OCI-LY1 (cell line): Measurements from ENCODE around the gene ARAP1.
A peak's percentile ranks its signal among the peaks of the same experiment; 100 is the strongest.

Source experiments
- H2AFZ ChIP-seq: fragments of 200-600 bp; sonication (generic), shearing (Covaris generic); 2 replicates; pipeline ENCODE4 v1.6.0; 2014; ENCODE audit warnings: antibody characterized with exemption, mild to moderate bottlenecking, low read length
- H3F3A ChIP-seq: fragments of 200-600 bp; sonication (generic), shearing (Covaris generic); 2 replicates; pipeline ENCODE4 v1.6.0; 2014; ENCODE audit warnings: mild to moderate bottlenecking, antibody characterized with exemption, low read length, moderate library complexity; ENCODE audit not compliant: insufficient read depth
- H3K27ac ChIP-seq: fragments of 200-600 bp; sonication (generic); 2 replicates; pipeline ENCODE4 v1.5.1; 2014; ENCODE audit warnings: low read length, mixed run types, mild to moderate bottlenecking, low read depth; ENCODE audit not compliant: poor library complexity, severe bottlenecking
- H3K27me3 ChIP-seq: fragments of 200-600 bp; sonication (generic); 2 replicates; pipeline ENCODE4 v1.6.0; 2014; ENCODE audit warnings: antibody characterized with exemption, mild to moderate bottlenecking, low read length, moderate library complexity; ENCODE audit not compliant: insufficient read depth
- H3K36me3 ChIP-seq: fragments of 200-600 bp; sonication (generic); 2 replicates; pipeline ENCODE4 v1.6.1; 2014; ENCODE audit warnings: mild to moderate bottlenecking, antibody characterized with exemption, low read length, moderate library complexity, mixed read lengths; ENCODE audit not compliant: insufficient read depth
- H3K4me1 ChIP-seq: fragments of 200-600 bp; sonication (generic); 2 replicates; pipeline ENCODE4 v1.5.1; 2014; ENCODE audit warnings: mild to moderate bottlenecking, low read length, moderate library complexity; ENCODE audit not compliant: insufficient read depth, severe bottlenecking
- H3K4me2 ChIP-seq: fragments of 200-600 bp; sonication (generic), shearing (Covaris generic); 2 replicates; pipeline ENCODE4 v1.6.1; 2014; ENCODE audit warnings: low read length
- H3K4me3 ChIP-seq: fragments of 200-600 bp; sonication (generic); 2 replicates; pipeline ENCODE4 v1.5.1; 2014; ENCODE audit warnings: low read length, low read depth, mild to moderate bottlenecking, mixed read lengths; ENCODE audit not compliant: poor library complexity, severe bottlenecking
- H3K79me2 ChIP-seq: fragments of 200-600 bp; shearing (Covaris generic); 2 replicates; pipeline ENCODE4 v1.6.1; 2016; ENCODE audit warnings: mixed run types, low read length, mixed read lengths; ENCODE audit not compliant: insufficient read depth
- H3K9ac ChIP-seq: fragments of 200-600 bp; sonication (generic), shearing (Covaris generic); 2 replicates; pipeline ENCODE4 v1.6.1; 2014; ENCODE audit warnings: mild to moderate bottlenecking, low read length, mixed read lengths
- H3K9me2 ChIP-seq: fragments of 200-600 bp; sonication (generic), shearing (Covaris generic); 2 replicates; pipeline ENCODE4 v1.6.1; 2014; ENCODE audit warnings: low read depth, mild to moderate bottlenecking, low read length, mixed read lengths
- H3K9me3 ChIP-seq: fragments of 200-600 bp; shearing (Covaris generic); 2 replicates; pipeline ENCODE4 v1.6.1; 2014; ENCODE audit warnings: low read length, mixed read lengths
- H4K20me1 ChIP-seq: fragments of 200-600 bp; sonication (generic), shearing (Covaris generic); 2 replicates; pipeline ENCODE4 v1.6.0; 2016; ENCODE audit warnings: mild to moderate bottlenecking, low read length; ENCODE audit not compliant: insufficient read depth
- EZH2 ChIP-seq: fragments of 200-600 bp; sonication (generic), shearing (Covaris generic); IDR thresholded peaks from 2 replicates; pipeline ENCODE4 v1.8.0; 2017; ENCODE audit warnings: borderline replicate concordance, mixed run types, mild to moderate bottlenecking, antibody characterized with exemption, low read length, moderate library complexity, mixed read lengths
- TF ChIP-seq, protein P1 (sequence below): fragments of 200-600 bp; sonication (generic), shearing (Covaris generic); IDR thresholded peaks from 2 replicates; pipeline ENCODE4 v1.5.1; 2017; ENCODE audit warnings: mild to moderate bottlenecking, antibody characterized with exemption, low read length, moderate library complexity, mixed read lengths

The ARAP1 gene

DNA sequence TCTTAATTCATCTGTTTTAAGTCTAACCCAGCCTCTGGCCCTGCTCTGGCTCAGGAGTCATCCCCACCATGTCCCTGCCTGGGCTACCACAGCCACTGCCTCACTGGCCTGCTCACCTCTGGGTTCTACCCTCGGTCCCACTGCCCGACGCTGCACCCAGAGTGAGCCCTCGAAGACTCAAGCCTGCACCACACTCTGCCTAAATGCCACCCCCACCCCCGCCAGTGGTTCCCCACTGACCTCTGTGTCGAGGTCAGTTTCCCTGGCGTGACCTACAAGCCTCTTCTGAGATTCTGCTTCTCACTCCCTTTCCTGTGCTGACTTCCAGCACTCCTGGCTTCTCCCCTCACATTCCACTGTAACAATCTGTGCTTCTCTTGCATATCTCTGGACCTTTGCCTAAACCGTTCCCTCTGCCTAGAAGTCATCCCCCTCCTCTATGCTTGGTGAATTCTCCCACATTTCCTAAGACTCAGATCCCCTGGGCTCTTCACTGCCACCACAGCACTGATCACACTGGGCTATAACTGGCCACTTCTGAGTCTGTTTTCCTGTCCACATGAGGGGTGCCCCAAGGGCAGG is 65.5 kb downstream of the ARAP1 start:
- Histone ChIP-seq H2AFZ (no peak overlapping the region), H3K4me2 (no peak overlapping the region), H3K9ac (no peak overlapping the region), H3K79me2 (no peaks in the 10 kb centered on the region), H3K36me3 (peaks cover 36% of the 10 kb centered on the region; the same call in 1 of the 2 replicates), H4K20me1 (no peaks in the 10 kb centered on the region), H3K27ac (no peak overlapping the region), H3K27me3 (no peaks in the 10 kb centered on the region), H3K4me3 (no peak overlapping the region), H3K9me3 (no peaks in the 10 kb centered on the region), H3K4me1 (no peaks in the 10 kb centered on the region), H3F3A (no peaks in the 10 kb centered on the region), H3K9me2 (no peaks in the 10 kb centered on the region)
- no peak for TF ChIP-seq EZH2
- TF ChIP-seq, protein P1, sequence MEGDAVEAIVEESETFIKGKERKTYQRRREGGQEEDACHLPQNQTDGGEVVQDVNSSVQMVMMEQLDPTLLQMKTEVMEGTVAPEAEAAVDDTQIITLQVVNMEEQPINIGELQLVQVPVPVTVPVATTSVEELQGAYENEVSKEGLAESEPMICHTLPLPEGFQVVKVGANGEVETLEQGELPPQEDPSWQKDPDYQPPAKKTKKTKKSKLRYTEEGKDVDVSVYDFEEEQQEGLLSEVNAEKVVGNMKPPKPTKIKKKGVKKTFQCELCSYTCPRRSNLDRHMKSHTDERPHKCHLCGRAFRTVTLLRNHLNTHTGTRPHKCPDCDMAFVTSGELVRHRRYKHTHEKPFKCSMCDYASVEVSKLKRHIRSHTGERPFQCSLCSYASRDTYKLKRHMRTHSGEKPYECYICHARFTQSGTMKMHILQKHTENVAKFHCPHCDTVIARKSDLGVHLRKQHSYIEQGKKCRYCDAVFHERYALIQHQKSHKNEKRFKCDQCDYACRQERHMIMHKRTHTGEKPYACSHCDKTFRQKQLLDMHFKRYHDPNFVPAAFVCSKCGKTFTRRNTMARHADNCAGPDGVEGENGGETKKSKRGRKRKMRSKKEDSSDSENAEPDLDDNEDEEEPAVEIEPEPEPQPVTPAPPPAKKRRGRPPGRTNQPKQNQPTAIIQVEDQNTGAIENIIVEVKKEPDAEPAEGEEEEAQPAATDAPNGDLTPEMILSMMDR, result no peak

DNA sequence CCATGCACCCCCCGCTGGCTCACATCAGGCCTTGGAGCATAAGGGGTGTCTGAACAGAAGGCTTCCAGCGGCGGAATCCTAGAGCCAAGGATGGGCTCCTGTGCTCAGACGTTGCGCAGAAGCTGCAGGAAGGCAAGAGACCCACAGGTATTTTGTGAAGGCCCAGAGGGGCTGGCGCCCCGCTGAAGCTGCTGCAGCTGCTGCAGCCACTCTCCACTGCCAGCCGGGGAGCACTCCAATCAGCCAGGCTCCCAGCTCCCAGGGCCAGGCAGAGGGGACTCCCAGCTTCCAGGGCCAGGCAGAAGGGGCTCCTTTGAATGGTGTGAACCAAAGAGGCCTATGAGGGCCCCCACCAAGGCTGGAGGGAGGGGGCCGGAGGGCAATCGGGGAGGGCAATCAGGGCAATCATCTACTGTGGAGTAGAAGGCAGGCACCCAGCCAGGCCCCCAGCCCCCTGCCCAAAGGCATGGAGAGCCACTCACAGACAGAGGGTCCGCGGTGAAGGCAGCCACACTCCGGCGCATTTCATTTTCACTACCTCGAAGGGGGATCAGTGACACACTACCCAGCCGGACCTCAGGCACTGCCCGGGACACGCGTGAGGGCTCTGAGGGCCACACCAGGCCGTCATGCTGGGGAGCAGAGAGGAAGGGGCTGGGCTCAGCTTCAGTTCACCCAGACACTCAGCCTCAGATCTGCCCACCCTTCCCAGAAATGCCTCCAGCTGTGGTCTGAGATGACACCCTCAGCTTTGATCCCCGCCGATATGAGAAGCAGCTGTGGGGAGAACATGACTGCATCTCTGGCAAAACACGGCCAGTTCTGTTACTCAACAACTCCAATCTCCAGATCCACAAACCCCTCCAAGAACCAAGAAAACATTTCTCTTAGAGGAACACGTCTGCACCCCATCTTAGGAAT is 66.4 kb downstream of the ARAP1 start:
- Histone ChIP-seq H3K36me3 (peaks cover 28% of the 10 kb centered on the region; the same call in 1 of the 2 replicates), H3K4me1 (no peaks in the 10 kb centered on the region), H3K79me2 (no peaks in the 10 kb centered on the region), H3K9me3 (no peaks in the 10 kb centered on the region), H3K27ac (no peak overlapping the region), H3K9me2 (no peaks in the 10 kb centered on the region), H4K20me1 (no peaks in the 10 kb centered on the region), H3K27me3 (no peaks in the 10 kb centered on the region), H2AFZ (no peak overlapping the region), H3K4me2 (no peak overlapping the region), H3K4me3 (no peak overlapping the region), H3F3A (no peaks in the 10 kb centered on the region), H3K9ac (no peak overlapping the region)
- TF ChIP-seq EZH2, result no peak
- TF ChIP-seq, protein P1, result no peak

DNA sequence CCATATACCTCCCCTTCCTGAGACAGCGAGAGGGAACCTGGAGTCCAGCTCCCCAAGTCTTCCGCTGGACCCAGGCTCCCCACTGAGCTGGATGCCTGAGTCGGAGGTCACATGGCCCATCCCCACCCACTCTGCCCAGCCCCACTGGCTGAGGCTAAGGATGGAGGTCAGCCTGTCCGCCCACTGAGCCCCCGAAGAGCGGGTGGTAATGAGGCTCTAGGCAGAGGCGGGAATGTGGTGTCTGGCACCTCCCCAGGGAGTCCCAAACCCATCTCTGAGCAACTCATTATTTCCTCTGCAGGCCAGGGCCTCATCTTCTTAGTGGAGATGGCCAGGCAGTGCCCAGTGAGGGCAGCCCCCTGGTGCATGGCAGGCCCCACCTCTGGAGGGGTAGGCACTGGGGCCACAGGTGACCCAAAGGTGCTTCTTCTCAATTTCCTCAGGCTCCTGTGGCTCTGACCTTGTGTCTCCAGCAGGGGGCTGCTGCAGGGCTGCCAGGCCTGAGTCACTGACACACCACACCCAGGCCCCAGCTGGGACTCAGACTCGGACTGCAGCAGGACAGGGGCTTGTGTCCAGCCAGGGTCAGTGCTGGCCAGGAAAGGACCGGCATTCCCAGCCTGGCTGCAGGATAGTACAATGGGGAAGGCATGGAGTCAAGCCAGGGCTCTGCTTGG is 67.8 kb downstream of the ARAP1 start:
- no peak overlapping the region for H3K4me2 ChIP-seq
- no peak overlapping the region for H2AFZ ChIP-seq
- no peaks in the 10 kb centered on the region for H3F3A ChIP-seq

More for the DNA sequence above, 67.8 kb downstream of the ARAP1 start:
- Histone ChIP-seq H3K27ac (no peak overlapping the region), H4K20me1 (no peaks in the 10 kb centered on the region), H3K9ac (no peak overlapping the region), H3K79me2 (no peaks in the 10 kb centered on the region), H3K4me3 (no peak overlapping the region), H3K27me3 (no peaks in the 10 kb centered on the region), H3K4me1 (no peaks in the 10 kb centered on the region), H3K36me3 (peaks cover 23% of the 10 kb centered on the region; the same call in 1 of the 2 replicates), H3K9me2 (no peaks in the 10 kb centered on the region), H3K9me3 (no peaks in the 10 kb centered on the region)
- no peak for TF ChIP-seq EZH2
- TF ChIP-seq, protein P1, result peak; percentile 67
